IMR-90 (cell line): ENCODE data around the gene MYBPHL.

Source experiments
- CEBPB ChIP-seq: IDR thresholded peaks from 2 replicates; pipeline ENCODE4 v1.6.1; 2012; ENCODE audit warnings: low read depth, low read length, improper control_type of control experiment
- CHD1 ChIP-seq: IDR thresholded peaks from 2 replicates; pipeline ENCODE4 v1.6.1; 2012; ENCODE audit warnings: low read depth, low read length, improper control_type of control experiment
- FOS ChIP-seq: fragments of 150-350 bp; IDR thresholded peaks from 2 replicates; pipeline ENCODE4 v1.6.1; 2016; ENCODE audit warnings: low read depth, low read length
- MAZ ChIP-seq: IDR thresholded peaks from 2 replicates; pipeline ENCODE4 v1.6.1; 2012; ENCODE audit warnings: low read depth, mild to moderate bottlenecking, low read length, improper control_type of control experiment, moderate library complexity, borderline replicate concordance
- MXI1 ChIP-seq: IDR thresholded peaks from 2 replicates; pipeline ENCODE4 v1.6.1; 2012; ENCODE audit warnings: low read depth, mild to moderate bottlenecking, low read length, moderate library complexity, borderline replicate concordance
- NFE2L2 ChIP-seq: fragments of 150-350 bp; IDR thresholded peaks from 2 replicates; pipeline ENCODE4 v1.6.1; 2016; ENCODE audit warnings: low read depth, mild to moderate bottlenecking, low read length
- POLR2A ChIP-seq: IDR thresholded peaks from 2 replicates; pipeline ENCODE4 v1.6.1; 2012; ENCODE audit warnings: mild to moderate bottlenecking, low read depth, low read length
- RCOR1 ChIP-seq: IDR thresholded peaks from 2 replicates; pipeline ENCODE4 v1.6.1; 2012; ENCODE audit warnings: mild to moderate bottlenecking, low read length, improper control_type of control experiment; ENCODE audit not compliant: insufficient replicate concordance
- RFX5 ChIP-seq: IDR thresholded peaks from 2 replicates; pipeline ENCODE4 v1.8.0; 2012; ENCODE audit warnings: low read depth, mild to moderate bottlenecking, low read length, moderate library complexity
- SMC3 ChIP-seq: fragments of 150-350 bp; IDR thresholded peaks from 2 replicates; pipeline ENCODE4 v1.6.1; 2016; ENCODE audit warnings: low read depth, mild to moderate bottlenecking, antibody characterized with exemption, low read length, moderate library complexity
- TF ChIP-seq, protein P1 (sequence below): conservative IDR thresholded peaks from 2 replicates; pipeline ENCODE4 v1.5.1; 2012; ENCODE audit warnings: mild to moderate bottlenecking, low read depth, low read length, improper control_type of control experiment
- TF ChIP-seq, protein P2 (sequence below): fragments of 150-350 bp; IDR thresholded peaks from 2 replicates; pipeline ENCODE4 v1.6.1; 2016; ENCODE audit warnings: low read depth, mild to moderate bottlenecking, low read length, moderate library complexity, borderline replicate concordance

DNA sequence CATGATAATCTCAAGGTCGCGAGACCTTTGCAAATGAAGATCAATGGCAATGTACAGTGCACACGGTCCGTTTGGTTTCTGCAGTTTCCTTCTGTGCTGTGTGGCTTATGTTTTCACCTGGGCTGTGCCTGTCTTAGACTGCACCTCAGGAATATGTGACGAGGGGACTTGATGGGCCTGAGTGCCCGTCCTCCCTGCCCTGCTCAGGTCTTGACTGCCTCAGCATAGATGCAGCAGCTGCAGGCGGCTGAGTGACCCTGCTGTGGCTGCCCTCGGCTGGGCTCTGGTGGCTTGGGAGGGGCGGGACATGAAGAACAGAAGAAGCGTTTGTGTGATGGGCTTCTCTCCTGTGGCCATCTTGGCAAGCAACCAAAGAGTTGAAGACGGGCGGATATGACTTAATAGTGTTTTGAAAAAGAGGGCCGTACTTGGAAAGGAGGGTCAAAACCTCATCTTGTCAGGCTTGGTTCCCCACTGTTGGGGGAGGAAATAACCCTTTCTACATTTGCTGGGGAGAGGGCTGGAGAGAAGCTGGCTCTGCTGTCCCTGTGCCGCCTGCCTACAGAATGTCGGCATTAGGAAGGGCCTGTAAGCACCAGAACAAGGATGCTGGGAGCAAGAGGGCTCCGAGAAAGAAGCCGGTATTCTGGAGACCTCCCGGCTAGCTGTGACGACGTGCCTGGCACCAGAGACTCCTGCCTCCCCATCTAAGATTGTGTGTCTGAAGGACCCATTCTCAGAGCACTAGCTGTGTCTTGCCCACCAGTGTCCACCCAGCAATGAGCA is 7.1 kb downstream of the MYBPHL start:
- no peak for TF ChIP-seq POLR2A
- no peak for TF ChIP-seq RCOR1
- TF ChIP-seq, protein P1, sequence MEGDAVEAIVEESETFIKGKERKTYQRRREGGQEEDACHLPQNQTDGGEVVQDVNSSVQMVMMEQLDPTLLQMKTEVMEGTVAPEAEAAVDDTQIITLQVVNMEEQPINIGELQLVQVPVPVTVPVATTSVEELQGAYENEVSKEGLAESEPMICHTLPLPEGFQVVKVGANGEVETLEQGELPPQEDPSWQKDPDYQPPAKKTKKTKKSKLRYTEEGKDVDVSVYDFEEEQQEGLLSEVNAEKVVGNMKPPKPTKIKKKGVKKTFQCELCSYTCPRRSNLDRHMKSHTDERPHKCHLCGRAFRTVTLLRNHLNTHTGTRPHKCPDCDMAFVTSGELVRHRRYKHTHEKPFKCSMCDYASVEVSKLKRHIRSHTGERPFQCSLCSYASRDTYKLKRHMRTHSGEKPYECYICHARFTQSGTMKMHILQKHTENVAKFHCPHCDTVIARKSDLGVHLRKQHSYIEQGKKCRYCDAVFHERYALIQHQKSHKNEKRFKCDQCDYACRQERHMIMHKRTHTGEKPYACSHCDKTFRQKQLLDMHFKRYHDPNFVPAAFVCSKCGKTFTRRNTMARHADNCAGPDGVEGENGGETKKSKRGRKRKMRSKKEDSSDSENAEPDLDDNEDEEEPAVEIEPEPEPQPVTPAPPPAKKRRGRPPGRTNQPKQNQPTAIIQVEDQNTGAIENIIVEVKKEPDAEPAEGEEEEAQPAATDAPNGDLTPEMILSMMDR: no peak
- TF ChIP-seq NFE2L2: no peak
- TF ChIP-seq MAZ: no peak
- TF ChIP-seq RFX5: no peak
- no peak for TF ChIP-seq CEBPB
- no peak for TF ChIP-seq SMC3
- TF ChIP-seq, protein P2, sequence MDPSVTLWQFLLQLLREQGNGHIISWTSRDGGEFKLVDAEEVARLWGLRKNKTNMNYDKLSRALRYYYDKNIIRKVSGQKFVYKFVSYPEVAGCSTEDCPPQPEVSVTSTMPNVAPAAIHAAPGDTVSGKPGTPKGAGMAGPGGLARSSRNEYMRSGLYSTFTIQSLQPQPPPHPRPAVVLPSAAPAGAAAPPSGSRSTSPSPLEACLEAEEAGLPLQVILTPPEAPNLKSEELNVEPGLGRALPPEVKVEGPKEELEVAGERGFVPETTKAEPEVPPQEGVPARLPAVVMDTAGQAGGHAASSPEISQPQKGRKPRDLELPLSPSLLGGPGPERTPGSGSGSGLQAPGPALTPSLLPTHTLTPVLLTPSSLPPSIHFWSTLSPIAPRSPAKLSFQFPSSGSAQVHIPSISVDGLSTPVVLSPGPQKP: no peak
- TF ChIP-seq MXI1: no peak
- TF ChIP-seq CHD1: no peak
- TF ChIP-seq FOS: no peak
